ENCODE data around the gene LRP1B.

DNA sequence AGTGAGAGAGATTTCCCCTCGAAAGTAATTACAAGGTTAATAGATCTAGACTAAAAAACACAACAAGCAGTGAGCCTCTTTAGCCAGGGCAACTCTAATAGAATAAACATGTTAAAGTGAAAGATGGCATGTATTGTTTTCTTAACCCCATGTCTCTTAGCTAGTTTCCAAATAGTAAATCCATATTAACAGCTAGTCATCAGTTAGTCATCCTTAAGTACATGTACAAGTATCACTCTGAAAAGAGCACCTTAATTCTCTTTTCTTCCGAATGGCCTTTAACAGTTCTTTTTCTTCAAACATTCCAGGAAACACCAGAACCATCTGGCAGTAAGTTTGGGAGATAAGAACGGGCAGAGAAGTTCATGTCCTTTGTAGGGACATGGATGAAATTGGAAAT is 1480.0 kb downstream of the LRP1B start:
- TF ChIP-seq EZH2 (optimal IDR thresholded peaks at IDR 0.05; ENCODE audit: low read depth, low read length): no peak
- TF ChIP-seq, protein P1, sequence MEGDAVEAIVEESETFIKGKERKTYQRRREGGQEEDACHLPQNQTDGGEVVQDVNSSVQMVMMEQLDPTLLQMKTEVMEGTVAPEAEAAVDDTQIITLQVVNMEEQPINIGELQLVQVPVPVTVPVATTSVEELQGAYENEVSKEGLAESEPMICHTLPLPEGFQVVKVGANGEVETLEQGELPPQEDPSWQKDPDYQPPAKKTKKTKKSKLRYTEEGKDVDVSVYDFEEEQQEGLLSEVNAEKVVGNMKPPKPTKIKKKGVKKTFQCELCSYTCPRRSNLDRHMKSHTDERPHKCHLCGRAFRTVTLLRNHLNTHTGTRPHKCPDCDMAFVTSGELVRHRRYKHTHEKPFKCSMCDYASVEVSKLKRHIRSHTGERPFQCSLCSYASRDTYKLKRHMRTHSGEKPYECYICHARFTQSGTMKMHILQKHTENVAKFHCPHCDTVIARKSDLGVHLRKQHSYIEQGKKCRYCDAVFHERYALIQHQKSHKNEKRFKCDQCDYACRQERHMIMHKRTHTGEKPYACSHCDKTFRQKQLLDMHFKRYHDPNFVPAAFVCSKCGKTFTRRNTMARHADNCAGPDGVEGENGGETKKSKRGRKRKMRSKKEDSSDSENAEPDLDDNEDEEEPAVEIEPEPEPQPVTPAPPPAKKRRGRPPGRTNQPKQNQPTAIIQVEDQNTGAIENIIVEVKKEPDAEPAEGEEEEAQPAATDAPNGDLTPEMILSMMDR (IDR thresholded peaks at IDR 0.05; ENCODE audit: low read length): no peak
